Myocyte (in vitro differentiated cells): Measurements from ENCODE around the gene CTSL. TPM values are rescaled to one million over a fixed set of nuclear protein-coding genes. Genes with fewer than 3 reads are reported as not detected.

Experiments
- DNase-seq: peaks from one replicate; pipeline ENCODE4 v3.0.0-alpha.2; 2012; ENCODE audit warnings: low read depth
- total RNA-seq: library from RNA; depleted of rRNA; stranded (reverse); fragments of >200 nt; gene quantifications from 2 replicates; pipeline ENCODE4 v1.2.3, GENCODE V29; 2014

The CTSL gene
- total RNA-seq, 1 donor from 2014 or later = 156 TPM

GRCh38 chr9:87699835-87700234 is 26.1 kb upstream of the CTSL start:
- no peak for DNase-seq

GRCh38 chr9:87701491-87701890 is 24.4 kb upstream of the CTSL start:
- DNase-seq = no peak

GRCh38 chr9:87701931-87702421 is 23.9 kb upstream of the CTSL start:
- DNase-seq = no peak

- DNase-seq = no peak
Measured at GRCh38 chr9:87702921-87703320, 23.0 kb upstream of the CTSL start.

GRCh38 chr9:87703636-87704276 is 22.2 kb upstream of the CTSL start:
- DNase-seq = no peak

DNA sequence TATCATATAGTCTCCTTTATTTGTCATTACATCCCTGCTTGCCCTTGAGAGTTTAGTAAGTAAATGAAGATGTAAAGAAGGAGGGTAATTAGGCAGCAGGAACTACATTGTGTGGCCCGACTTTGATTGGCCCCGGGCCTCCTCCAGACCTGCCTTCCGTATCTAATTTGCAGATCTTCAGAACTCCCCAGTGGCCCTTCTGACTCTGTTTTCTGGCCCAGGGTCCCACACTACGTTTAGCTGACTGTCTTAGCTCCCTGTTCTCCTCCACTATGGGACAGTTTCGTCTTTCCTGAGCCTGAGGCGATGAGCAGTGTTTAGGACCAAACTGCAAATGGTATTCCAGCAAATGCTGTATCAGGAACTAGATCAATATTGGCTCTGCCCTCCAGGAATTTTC is 21.6 kb upstream of the CTSL start:
- no peak for DNase-seq

DNA sequence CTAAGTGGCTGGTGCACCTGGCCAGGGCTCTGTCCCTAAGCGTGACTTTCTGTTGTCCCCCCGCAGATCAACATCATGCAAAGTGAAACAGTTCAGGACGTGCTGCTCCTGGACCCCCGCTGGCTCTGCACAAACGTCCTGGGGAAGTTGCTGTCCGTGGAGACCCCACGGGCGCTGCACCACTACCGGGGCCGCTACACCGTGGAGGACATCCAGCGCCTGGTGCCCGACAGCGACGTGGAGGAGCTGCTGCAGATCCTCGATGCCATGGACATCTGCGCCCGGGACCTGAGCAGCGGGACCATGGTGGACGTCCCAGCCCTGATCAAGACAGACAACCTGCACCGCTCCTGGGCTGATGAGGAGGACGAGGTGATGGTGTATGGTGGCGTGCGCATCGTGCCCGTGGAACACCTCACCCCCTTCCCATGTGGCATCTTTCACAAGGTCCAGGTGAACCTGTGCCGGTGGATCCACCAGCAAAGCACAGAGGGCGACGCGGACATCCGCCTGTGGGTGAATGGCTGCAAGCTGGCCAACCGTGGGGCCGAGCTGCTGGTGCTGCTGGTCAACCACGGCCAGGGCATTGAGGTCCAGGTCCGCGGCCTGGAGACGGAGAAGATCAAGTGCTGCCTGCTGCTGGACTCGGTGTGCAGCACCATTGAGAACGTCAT is 19.7 kb upstream of the CTSL start:
- DNase-seq = no peak

GRCh38 chr9:87707805-87708506 is 18.0 kb upstream of the CTSL start:
- DNase-seq = peak; percentile 32

DNA sequence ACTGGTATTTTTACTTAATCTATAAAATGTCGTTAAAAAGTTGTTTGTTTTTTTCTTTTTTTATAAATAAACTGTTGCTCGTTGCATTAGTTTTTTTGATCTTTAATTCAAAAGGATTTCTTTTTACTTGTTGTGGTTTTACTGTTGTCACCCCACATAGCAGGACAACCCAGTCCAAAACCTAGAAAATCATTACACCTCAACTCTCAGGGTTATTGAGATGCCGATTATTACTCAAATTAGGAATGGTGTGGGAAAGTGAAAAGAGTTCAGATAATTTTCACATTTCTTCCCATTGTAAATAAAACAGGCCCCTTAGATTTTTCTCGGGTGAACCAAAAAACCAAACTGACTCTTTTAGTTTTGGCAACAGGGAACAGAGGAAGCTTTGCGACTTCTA is 17.4 kb upstream of the CTSL start:
- DNase-seq = no peak

- DNase-seq = no peak
Measured at GRCh38 chr9:87708986-87709728, 16.8 kb upstream of the CTSL start.

DNA sequence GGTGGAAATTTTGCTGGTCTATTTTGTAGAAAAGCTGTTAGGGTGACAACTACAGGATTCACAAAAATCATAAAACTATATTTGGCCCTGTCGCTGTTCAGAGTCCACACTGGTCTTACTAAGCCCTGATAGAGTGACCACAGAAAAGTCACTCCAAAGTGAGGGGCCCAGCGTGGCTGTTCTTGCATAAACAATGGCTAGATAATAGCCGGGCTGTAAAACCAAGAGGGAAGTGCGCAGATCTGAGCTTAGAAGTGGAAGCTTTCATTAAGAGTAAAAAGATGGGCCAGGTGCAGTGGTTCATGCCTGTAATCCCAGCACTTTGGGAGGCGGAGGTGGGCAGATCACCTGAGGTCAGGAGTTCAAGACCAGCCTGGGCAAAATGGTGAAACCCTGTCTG is 15.5 kb upstream of the CTSL start:
- DNase-seq = no peak

- DNase-seq = peak; percentile 87
Measured at GRCh38 chr9:87711857-87712800, 13.8 kb upstream of the CTSL start.

GRCh38 chr9:87712801-87713277 is 13.1 kb upstream of the CTSL start:
- no peak for DNase-seq

DNA sequence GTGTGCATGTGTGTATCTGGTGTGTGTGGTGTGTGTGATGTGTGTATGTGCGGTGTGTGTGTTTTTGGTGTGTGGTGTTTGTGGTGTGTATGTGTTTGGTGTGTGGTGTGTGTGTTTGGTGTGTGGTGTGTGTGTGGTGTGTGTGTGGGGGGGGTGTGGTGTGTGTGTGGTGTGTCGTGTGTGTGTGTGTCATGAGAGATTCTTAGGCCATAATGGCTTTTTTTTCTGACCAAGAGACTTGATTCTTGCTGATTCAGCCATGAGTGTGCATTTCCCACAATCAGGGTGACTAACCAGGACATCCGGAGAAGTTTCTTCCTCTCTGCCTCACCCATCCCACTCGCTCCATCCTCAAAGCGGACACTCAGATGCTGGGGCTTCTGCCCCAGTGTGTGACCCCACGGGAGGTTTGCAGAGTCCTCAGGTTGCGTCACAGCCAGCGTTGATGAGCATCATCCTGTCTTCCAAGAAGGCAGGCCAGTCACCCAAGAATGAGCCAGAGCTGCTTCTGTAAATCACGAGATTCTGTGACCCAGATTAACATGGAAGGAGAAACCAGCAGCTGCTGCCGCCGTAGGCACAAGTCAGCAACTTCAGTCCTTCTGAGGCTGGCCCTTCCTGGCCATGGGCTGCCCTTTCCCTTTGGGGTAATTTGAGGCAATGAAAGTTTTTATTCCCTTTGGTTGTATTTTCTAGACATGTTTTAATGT is 12.5 kb upstream of the CTSL start:
- peak; percentile 94 for DNase-seq

DNA sequence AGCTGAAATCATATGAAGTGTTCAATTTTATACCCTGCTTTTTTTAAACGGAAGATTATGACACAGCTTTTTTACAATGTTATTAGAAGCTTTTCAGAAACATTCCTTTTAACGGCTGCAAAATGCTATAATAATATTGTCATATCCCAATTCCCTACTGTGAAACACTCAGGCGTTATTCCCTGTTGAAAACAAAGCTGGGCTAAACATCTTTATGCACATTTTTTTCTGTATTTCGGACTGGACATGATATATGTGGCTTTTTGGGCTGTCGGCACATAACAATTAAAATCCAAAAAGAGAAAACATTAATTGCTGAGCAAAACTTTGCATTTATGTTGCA is 12.0 kb upstream of the CTSL start:
- no peak for DNase-seq

DNA sequence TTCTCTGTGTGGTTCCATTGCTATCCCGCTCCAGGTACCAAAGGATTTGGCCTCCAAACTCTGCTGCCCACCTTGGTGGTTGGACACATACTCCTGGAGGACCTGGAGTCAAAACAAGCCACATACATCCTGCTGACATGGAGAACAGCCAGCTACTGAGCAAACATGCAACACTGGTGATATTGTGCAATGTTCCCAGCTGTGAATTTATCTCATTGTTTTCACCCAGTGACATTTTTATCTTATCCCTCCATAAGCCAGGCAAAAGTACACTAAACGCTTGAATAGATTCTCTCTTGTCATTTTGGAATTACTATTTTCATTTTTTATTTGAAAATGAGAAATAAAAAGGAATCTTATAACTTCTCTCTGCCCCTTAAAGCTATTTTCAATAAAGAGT is 11.1 kb upstream of the CTSL start:
- peak; percentile 77 for DNase-seq

DNA sequence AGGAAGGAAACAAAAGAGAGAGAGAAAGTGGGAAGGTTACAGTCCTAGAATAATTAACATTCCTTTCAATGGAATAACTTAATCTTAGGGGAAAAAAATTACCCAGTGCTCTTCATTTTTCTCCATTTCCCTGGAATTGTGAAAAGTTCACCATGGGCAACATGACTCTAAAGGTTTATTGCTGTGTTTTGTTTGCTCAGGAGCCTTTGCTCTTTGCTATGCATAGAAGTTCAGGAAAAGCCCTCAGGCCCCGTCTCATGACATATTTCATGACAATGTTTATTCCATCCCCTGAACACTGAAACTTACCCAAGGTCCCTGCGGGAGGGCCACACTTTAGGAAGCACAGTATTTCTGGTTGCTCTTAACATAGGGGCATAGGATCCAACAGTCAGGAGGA is 9.8 kb upstream of the CTSL start:
- no peak for DNase-seq

- no peak for DNase-seq
Measured at GRCh38 chr9:87717456-87717855, 8.5 kb upstream of the CTSL start.

DNA sequence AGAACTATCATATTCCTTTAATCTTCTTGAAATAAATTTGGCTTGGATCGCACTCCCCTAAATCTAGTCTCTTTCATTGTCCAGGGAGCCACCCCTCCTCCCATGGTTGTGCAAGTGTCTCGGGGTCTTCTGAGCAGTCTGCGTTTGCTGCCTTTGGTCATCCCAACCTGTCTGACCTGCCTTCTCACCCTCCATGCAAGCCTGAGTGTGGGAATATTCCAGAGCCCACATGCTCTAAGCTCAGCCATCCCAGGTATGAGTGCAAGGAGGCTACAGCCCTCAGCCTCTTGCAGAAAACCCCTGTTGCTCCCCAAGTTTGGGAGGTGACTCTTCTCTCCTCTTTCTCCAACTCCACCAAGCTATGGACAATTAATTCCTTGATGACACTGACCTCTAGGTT is 7.7 kb upstream of the CTSL start:
- no peak for DNase-seq
